ENCODE results near the gene EML6. TPM values are rescaled to one million over a fixed set of nuclear protein-coding genes. Genes with fewer than 3 reads are reported as not detected.
"Not testable (repeated sequence)": the region's sequence is repeated elsewhere in the genome, so short reads cannot be mapped to it uniquely, and the experiment has no call there.

The EML6 gene
- total RNA-seq, 4 donors from 2014 or later = 2.7 to 42.5 (median 11.9) TPM

DNA sequence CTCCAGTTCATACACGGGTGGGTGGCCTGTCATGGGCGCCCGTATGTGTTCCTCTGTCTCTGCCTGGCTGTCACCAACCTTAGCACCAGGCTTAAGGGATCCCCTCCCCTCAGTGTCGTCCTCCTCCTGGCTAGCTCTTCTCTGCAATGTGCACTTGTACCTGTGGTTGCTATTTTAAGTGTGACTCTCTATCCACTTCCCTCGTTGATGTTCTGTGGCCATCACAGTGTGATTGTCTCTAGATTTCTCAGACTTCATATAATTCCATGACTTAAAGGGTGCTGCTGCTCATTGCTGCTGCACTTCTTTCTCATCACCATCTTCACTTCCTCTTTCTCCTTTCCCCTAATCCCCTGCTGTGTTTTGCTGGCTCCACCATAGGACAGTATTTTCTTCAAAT lies 143.4 kb downstream of the EML6 start:
- intact Hi-C loops (cut with DNase I; ENCODE audit: low total_unique reads) (no loop called here), in situ Hi-C loops (cut with MboI; ENCODE audit: low sequenced_read_pairs in 4 of 4) (loop anchor here in 1 of 4 donors (25.0 kb wide), 1 partner anchor 320 kb away; no protein-coding TSS in a partner anchor)
- no peaks in the 10 kb centered on the region for H3K36me3 ChIP-seq

DNA sequence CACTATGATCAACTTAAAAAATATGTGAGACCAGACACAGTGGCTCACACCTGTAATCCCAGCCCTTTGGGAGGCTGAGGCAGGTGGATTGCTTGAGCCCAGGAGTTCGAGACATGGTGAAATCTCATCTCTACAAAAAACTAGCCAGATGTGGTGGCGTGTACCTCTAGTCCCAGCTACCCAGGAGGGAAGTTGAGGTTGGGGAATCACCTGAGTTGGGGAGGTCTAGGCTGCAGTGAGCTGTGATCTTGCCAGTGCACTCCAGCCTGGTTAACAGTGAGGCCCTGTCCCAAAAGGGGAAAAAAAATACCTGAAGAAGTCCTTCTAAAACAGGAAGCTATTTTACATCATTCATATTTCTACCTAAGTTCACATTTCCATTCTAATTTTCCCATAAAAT lies 144.0 kb downstream of the EML6 start:
- DNase-seq (no peak), ATAC-seq (no peak)
- in situ Hi-C loops (cut with MboI; ENCODE audit: low sequenced_read_pairs in 4 of 4) (loop anchor here in 1 of 4 donors (25.0 kb wide), 1 partner anchor 320 kb away; no protein-coding TSS in a partner anchor), intact Hi-C loops (cut with DNase I; ENCODE audit: low total_unique reads) (no loop called here)
- H3K27me3 ChIP-seq = no peaks in the 10 kb centered on the region
- H3K4me3 ChIP-seq = no peak overlapping the region
- peaks cover 0 to 8% of the 10 kb centered on the region in 2 donors for H3K4me1 ChIP-seq
- TF ChIP-seq, protein P1, sequence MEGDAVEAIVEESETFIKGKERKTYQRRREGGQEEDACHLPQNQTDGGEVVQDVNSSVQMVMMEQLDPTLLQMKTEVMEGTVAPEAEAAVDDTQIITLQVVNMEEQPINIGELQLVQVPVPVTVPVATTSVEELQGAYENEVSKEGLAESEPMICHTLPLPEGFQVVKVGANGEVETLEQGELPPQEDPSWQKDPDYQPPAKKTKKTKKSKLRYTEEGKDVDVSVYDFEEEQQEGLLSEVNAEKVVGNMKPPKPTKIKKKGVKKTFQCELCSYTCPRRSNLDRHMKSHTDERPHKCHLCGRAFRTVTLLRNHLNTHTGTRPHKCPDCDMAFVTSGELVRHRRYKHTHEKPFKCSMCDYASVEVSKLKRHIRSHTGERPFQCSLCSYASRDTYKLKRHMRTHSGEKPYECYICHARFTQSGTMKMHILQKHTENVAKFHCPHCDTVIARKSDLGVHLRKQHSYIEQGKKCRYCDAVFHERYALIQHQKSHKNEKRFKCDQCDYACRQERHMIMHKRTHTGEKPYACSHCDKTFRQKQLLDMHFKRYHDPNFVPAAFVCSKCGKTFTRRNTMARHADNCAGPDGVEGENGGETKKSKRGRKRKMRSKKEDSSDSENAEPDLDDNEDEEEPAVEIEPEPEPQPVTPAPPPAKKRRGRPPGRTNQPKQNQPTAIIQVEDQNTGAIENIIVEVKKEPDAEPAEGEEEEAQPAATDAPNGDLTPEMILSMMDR (IDR thresholded peaks at IDR 0.05 in 4 of 5, conservative IDR thresholded peaks at IDR 0.05 in 1 of 5) = no peak
- TF ChIP-seq POLR2A (IDR thresholded peaks at IDR 0.05) = no peak
- H3K36me3 ChIP-seq = no peaks in the 10 kb centered on the region
- no peaks in the 10 kb centered on the region for H3K9me3 ChIP-seq
- no peak overlapping the region for H3K27ac ChIP-seq

More for the DNA sequence above, 143.4 kb downstream of the EML6 start:
- no peak overlapping the region for H3K27ac ChIP-seq
- ATAC-seq (no peak), DNase-seq (no peak)
- peaks cover 0 to 4% of the 10 kb centered on the region in 2 donors for H3K4me1 ChIP-seq
- H3K4me3 ChIP-seq = no peak overlapping the region
- H3K27me3 ChIP-seq = no peaks in the 10 kb centered on the region
- TF ChIP-seq POLR2A (IDR thresholded peaks at IDR 0.05) = no peak
- TF ChIP-seq, protein P1 (IDR thresholded peaks at IDR 0.05 in 4 of 5, conservative IDR thresholded peaks at IDR 0.05 in 1 of 5) = no peak
- H3K9me3 ChIP-seq = no peaks in the 10 kb centered on the region

DNA sequence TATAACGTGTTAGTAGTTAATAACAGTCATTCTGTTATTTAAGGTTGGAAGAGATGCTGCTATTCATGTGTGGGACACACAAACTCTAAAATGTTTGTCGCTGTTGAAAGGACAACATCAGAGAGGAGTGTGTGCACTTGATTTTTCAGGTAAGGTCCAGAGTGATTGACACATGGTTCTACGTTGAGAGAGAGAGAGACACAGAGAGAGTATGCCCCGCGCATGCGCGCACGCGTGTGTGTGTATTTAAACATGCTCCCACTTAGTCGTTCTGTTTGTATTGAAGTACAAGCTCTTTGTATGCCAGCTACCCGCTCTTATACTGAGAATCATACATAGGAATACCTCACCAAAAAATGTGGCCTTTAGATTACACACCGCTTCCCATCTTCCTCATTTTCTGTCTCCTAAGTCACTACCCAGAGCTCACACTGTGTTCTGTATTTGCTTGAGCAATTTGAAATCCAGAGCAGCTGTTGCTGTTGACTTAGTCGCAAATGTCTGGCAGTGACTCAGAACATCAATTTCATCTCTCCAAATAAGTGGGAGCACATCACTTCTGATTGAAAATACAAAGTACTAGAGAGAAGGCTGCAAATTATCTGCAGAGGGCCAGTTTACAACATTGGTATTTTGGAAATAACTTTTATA lies 148.1 kb downstream of the EML6 start:
- H3K36me3 ChIP-seq = no peaks in the 10 kb centered on the region
- intact Hi-C loops (cut with DNase I; ENCODE audit: low total_unique reads) (no loop called here), in situ Hi-C loops (cut with MboI; ENCODE audit: low sequenced_read_pairs in 4 of 4) (loop anchor here in 1 of 4 donors (25.0 kb wide), 1 partner anchor 316 kb away; no protein-coding TSS in a partner anchor)
- ATAC-seq (peak; percentile 81 to 82), DNase-seq (no peak)
- no peaks in the 10 kb centered on the region for H3K9me3 ChIP-seq
- H3K4me3 ChIP-seq = no peak overlapping the region
- peak overlapping the region in 3 of 4 donors; percentile 6 to 45 (median 39) for H3K27ac ChIP-seq
- TF ChIP-seq, protein P1 (IDR thresholded peaks at IDR 0.05 in 4 of 5, conservative IDR thresholded peaks at IDR 0.05 in 1 of 5) = no peak
- TF ChIP-seq POLR2A (IDR thresholded peaks at IDR 0.05) = no peak
- H3K27me3 ChIP-seq = no peaks in the 10 kb centered on the region
- H3K4me1 ChIP-seq = peaks cover 3 to 11% of the 10 kb centered on the region in 2 donors

DNA sequence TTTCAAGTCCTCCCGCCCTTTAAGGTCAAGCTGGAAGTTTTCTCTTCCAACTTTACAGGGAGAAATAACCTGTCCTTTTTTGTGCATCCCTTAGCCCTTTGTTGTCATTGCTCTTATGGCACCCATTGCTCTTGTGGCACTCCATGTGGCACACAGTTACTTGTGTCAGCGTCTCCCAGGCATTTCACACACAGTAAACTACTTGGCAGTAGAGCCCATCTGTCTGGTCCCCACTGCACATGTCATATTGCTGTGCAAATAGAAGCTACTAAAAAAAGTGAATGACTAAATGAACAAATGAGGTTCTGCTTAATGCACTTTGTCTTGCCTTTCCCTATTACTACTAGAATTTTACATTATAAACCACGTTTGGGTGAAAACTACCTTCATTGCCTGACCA lies 149.3 kb downstream of the EML6 start:
- no peak overlapping the region for H3K4me3 ChIP-seq
- no peaks in the 10 kb centered on the region for H3K9me3 ChIP-seq
- ATAC-seq (peak in 1 of 2 donors; percentile 11), DNase-seq (no peak)
- H3K4me1 ChIP-seq = peaks cover 3 to 11% of the 10 kb centered on the region in 2 donors
- H3K27ac ChIP-seq = peak overlapping the region in 2 of 4 donors; percentile 23 to 34
- H3K27me3 ChIP-seq = no peaks in the 10 kb centered on the region
- H3K36me3 ChIP-seq = no peaks in the 10 kb centered on the region
- intact Hi-C loops (cut with DNase I; ENCODE audit: low total_unique reads) (no loop called here), in situ Hi-C loops (cut with MboI; ENCODE audit: low sequenced_read_pairs in 4 of 4) (loop anchor here in 1 of 4 donors (25.0 kb wide), 1 partner anchor 315 kb away; no protein-coding TSS in a partner anchor)
- TF ChIP-seq, protein P1 (IDR thresholded peaks at IDR 0.05 in 4 of 5, conservative IDR thresholded peaks at IDR 0.05 in 1 of 5) = no peak
- no peak for TF ChIP-seq POLR2A (IDR thresholded peaks at IDR 0.05)

DNA sequence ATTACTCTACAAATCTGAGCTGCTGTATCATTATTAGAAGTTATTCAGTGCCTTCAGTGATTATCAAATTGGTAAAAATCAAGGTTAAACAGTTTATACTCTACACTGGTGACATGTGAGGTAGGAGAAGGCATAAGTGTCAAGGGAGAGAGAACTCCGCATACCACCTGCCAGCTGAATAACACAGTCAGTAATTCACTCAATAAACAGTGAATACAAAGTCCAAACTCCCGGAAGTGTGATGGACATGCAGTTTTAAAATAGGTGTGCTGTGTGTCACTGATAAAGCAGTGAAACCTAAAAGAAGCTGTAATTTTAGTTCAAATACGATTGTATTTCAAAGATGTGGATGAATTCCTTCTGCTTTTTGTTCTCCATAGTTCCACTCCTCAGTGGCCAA lies 149.8 kb downstream of the EML6 start:
- H3K36me3 ChIP-seq; H3K27me3 ChIP-seq; DNase-seq; H3K4me3 ChIP-seq; H3K9me3 ChIP-seq; ATAC-seq; intact Hi-C loops (cut with DNase I; ENCODE audit: low total_unique reads): not testable (repeated sequence)
- Histone ChIP-seq H3K4me1 (peaks cover 3 to 11% of the 10 kb centered on the region in 2 donors), H3K27ac (peak overlapping the region in 1 of 4 donors; percentile 34)
- in situ Hi-C loops (cut with MboI; ENCODE audit: low sequenced_read_pairs in 4 of 4) = loop anchor here in 1 of 4 donors (25.0 kb wide), 1 partner anchor 314 kb away; no protein-coding TSS in a partner anchor

Data from gastrocnemius medialis (tissue), 4 donors.